Transverse colon (tissue), 4 donors: ENCODE results near the gene SCRT2. TPM values are rescaled to one million over a fixed set of nuclear protein-coding genes. Genes with fewer than 3 reads are reported as not detected.

Experiments
- DNase-seq: peaks from one replicate; pipeline ENCODE4 v3.0.0-alpha.2; 2019
- H3K27ac ChIP-seq, 4 donors: fragments of 200-600 bp; sonication (generic); 2 replicates each; pipeline ENCODE4 v1.5.1; 2016 to 2018; ENCODE audit warnings: inconsistent platforms in 4 of 4
- H3K27me3 ChIP-seq: fragments of 200-600 bp; sonication (generic); 2 replicates; pipeline ENCODE4 v1.5.1; 2017; ENCODE audit warnings: inconsistent platforms
- H3K36me3 ChIP-seq, 4 donors: fragments of 200-600 bp; sonication (generic); 2 replicates each; pipeline ENCODE4 v1.5.1; 2017 to 2019; ENCODE audit warnings: inconsistent platforms in 4 of 4
- H3K4me1 ChIP-seq, 4 donors: fragments of 200-600 bp; sonication (generic); 2 replicates each; pipeline ENCODE4 v1.5.1; 2017 to 2020; ENCODE audit warnings: inconsistent platforms in 4 of 4
- H3K4me3 ChIP-seq, 4 donors: fragments of 200-600 bp; sonication (generic); 1 replicate in 1 of 4; 2 replicates in 3 of 4; pipeline versions ENCODE4 v1.5.1 to v1.6.1; 2017 to 2019; ENCODE audit warnings: inconsistent platforms in 4 of 4
- H3K9me3 ChIP-seq, 2 donors: fragments of 200-600 bp; sonication (generic); 2 replicates each; pipeline ENCODE4 v1.5.1; 2017 to 2019; ENCODE audit warnings: inconsistent platforms in 2 of 2
- CTCF ChIP-seq, 5 experiments: fragments of 200-600 bp in 3 of 5; fragments of 450-650 bp in 2 of 5; sonication (generic) in 3 of 5; IDR thresholded peaks; 1 replicate in 2 of 5; 2 replicates in 3 of 5; pipeline ENCODE4 v1.5.1; 2016 to 2017; ENCODE audit warnings: antibody characterized with exemption in 5 of 5, inconsistent platforms in 3 of 5, mild to moderate bottlenecking in 2 of 5, moderate library complexity in 1 of 5
- EP300 ChIP-seq: sonication (generic); formaldehyde crosslinking; IDR thresholded peaks from one replicate; pipeline ENCODE4 v1.6.1; 2017; ENCODE audit warnings: antibody characterized with exemption, low read depth
- POLR2A ChIP-seq: fragments of 450-650 bp; IDR thresholded peaks from one replicate; pipeline ENCODE4 v1.6.1; 2016; ENCODE audit warnings: antibody characterized with exemption, mild to moderate bottlenecking, moderate library complexity
- POLR2AphosphoS5 ChIP-seq, 3 donors: sonication (generic); formaldehyde crosslinking; IDR thresholded peaks; one replicate each; pipeline ENCODE4 v1.6.1; 2016; ENCODE audit warnings: antibody characterized with exemption in 3 of 3
- WGBS, 2 donors: methylation state at CpG; one replicate each; pipeline ENCODE4 v1.1.5; 2018; ENCODE audit warnings: low coverage in 1 of 2; 5-methylcytosine and 5-hydroxymethylcytosine counted together
- in situ Hi-C, 4 donors: fragments of 200-750 bp; cut with MboI; loops; one replicate each; pipeline versions ENCODE4 v1.15.0 to v1.15.1; 2017; ENCODE audit warnings: low sequenced_read_pairs in 3 of 4, low pct_ligation_motif_present in 1 of 4, low pct_unique_long_range_greater_than_20kb in 1 of 4
- intact Hi-C: fragments of 100-400 bp; cut with DNase I; formaldehyde crosslinking; loops from one replicate; pipeline ENCODE4 v1.15.1; 2023; ENCODE audit warnings: low total_unique reads
- total RNA-seq, 4 donors: library from RNA; depleted of rRNA; stranded (reverse); fragments of >200 nt; gene quantifications; one replicate each; pipeline ENCODE4 v1.1.0, GENCODE V29; 2016

Gene SCRT2
- total RNA-seq, 4 donors from 2014 or later: not detected

- in situ Hi-C loops (no loop called here), intact Hi-C loops (no loop called here)
- H3K9me3 ChIP-seq: peaks cover 0 to 5% of the 10 kb centered on the region in 2 donors
- H3K36me3 ChIP-seq: no peaks in the 10 kb centered on the region
- H3K27ac ChIP-seq: no peak overlapping the region
- H3K4me3 ChIP-seq: no peak overlapping the region
- DNase-seq: no peak
- peaks cover 58% of the 10 kb centered on the region for H3K27me3 ChIP-seq
- WGBS, 2 donors: 82 to 88% methylated on average over 2 of the region's 2 CpGs
- TF ChIP-seq CTCF (IDR thresholded peaks at IDR 0.05) (no peak), POLR2A (no peak), EP300 (no peak), POLR2AphosphoS5 (IDR thresholded peaks at IDR 0.05) (no peak)
- peaks cover 0 to 5% (median 3%) of the 10 kb centered on the region in 4 donors for H3K4me1 ChIP-seq
Measured at GRCh38 chr20:714453-714852, 38.9 kb upstream of the SCRT2 start.

- 39 to 51% methylated on average over 2 of the region's 2 CpGs for WGBS, 2 donors
- intact Hi-C loops: no loop called here
Measured at GRCh38 chr20:711576-711975, 36.0 kb upstream of the SCRT2 start.

GRCh38 chr20:710780-711450 is 35.3 kb upstream of the SCRT2 start:
- intact Hi-C loops (no loop called here), in situ Hi-C loops (no loop called here)
- no peaks in the 10 kb centered on the region for H3K36me3 ChIP-seq
- H3K9me3 ChIP-seq: peaks cover 0 to 5% of the 10 kb centered on the region in 2 donors
- peaks cover 0 to 7% (median 3%) of the 10 kb centered on the region in 4 donors for H3K4me1 ChIP-seq
- H3K4me3 ChIP-seq: no peak overlapping the region
- TF ChIP-seq POLR2A (no peak), POLR2AphosphoS5 (IDR thresholded peaks at IDR 0.05) (no peak), CTCF (IDR thresholded peaks at IDR 0.05) (no peak), EP300 (no peak)
- H3K27ac ChIP-seq: no peak overlapping the region
- 79 to 80% methylated on average over 4 to 19 of the region's 19 CpGs for WGBS, 2 donors
- H3K27me3 ChIP-seq: peaks cover 68% of the 10 kb centered on the region
- DNase-seq: no peak

More at GRCh38 chr20:711576-711975, 36.0 kb upstream of the SCRT2 start:
- H3K4me1 ChIP-seq: peaks cover 0 to 7% (median 3%) of the 10 kb centered on the region in 4 donors
- H3K9me3 ChIP-seq: peaks cover 0 to 5% of the 10 kb centered on the region in 2 donors
- no peaks in the 10 kb centered on the region for H3K36me3 ChIP-seq
- peaks cover 74% of the 10 kb centered on the region for H3K27me3 ChIP-seq
- no peak for DNase-seq
- no peak overlapping the region for H3K27ac ChIP-seq
- H3K4me3 ChIP-seq: no peak overlapping the region
- TF ChIP-seq POLR2A (no peak), CTCF (IDR thresholded peaks at IDR 0.05) (no peak), POLR2AphosphoS5 (IDR thresholded peaks at IDR 0.05) (no peak), EP300 (no peak)
- in situ Hi-C loops: no loop called here

GRCh38 chr20:709991-710779 is 34.6 kb upstream of the SCRT2 start:
- Histone ChIP-seq H3K36me3 (no peaks in the 10 kb centered on the region), H3K27ac (no peak overlapping the region), H3K27me3 (peaks cover 60% of the 10 kb centered on the region), H3K9me3 (peaks cover 0 to 5% of the 10 kb centered on the region in 2 donors), H3K4me3 (no peak overlapping the region), H3K4me1 (peaks cover 0 to 7% (median 3%) of the 10 kb centered on the region in 4 donors)
- TF ChIP-seq POLR2A (no peak), CTCF (IDR thresholded peaks at IDR 0.05) (no peak), POLR2AphosphoS5 (IDR thresholded peaks at IDR 0.05) (no peak), EP300 (no peak)
- DNase-seq: no peak
- 21% methylated on average over 38 of the region's 65 CpGs; no CpG with 5 or more reads in 1 of the 2 donors for WGBS, 2 donors
- intact Hi-C loops (no loop called here), in situ Hi-C loops (no loop called here)
